Effector CD8-positive, alpha-beta T cell (primary cell): Measurements from ENCODE around the gene SLFN12.
"Not testable (repeated sequence)": the region's sequence is repeated elsewhere in the genome, so short reads cannot be mapped to it uniquely, and the experiment has no call there.

Experiments used
- DNase-seq: peaks from one replicate; lab custom pipeline; 2025; lab: John Stamatoyannopoulos, UW
- total RNA-seq, 4 experiments: gene quantifications; one replicate each; lab custom pipeline; 2026; lab: John Stamatoyannopoulos, UW

The SLFN12 gene
- total RNA-seq = 11.5 to 28.6 (median 13.5) reads per million in 4 experiments

- peak; percentile 41 for DNase-seq
Measured at GRCh38 chr17:35432176-35433074, at the start of gene SLFN12. TSS of gene SLFN12 (minus strand) at chr17:35432500. CDS start at chr17:35423028, 9,472 bp downstream.

- DNase-seq = no peak
Measured at GRCh38 chr17:35479271-35479670, 47.0 kb upstream of the SLFN12 start.

- DNase-seq = no peak
Measured at GRCh38 chr17:35477248-35477647, 44.9 kb upstream of the SLFN12 start.

GRCh38 chr17:35476283-35476820, 44.1 kb upstream of the SLFN12 start:
- no peak for DNase-seq

- DNase-seq = no peak
Measured at GRCh38 chr17:35468475-35468874, 36.2 kb upstream of the SLFN12 start.

- DNase-seq = no peak
Measured at GRCh38 chr17:35467824-35468223, 35.5 kb upstream of the SLFN12 start.

GRCh38 chr17:35460354-35460851, 28.1 kb upstream of the SLFN12 start:
- DNase-seq = peak; percentile 22

GRCh38 chr17:35454035-35454434, 21.7 kb upstream of the SLFN12 start:
- DNase-seq = not testable (repeated sequence)

- DNase-seq = no peak
Measured at GRCh38 chr17:35453171-35453570, 20.9 kb upstream of the SLFN12 start.

GRCh38 chr17:35449371-35449931, 17.2 kb upstream of the SLFN12 start:
- no peak for DNase-seq

- no peak for DNase-seq
Measured at GRCh38 chr17:35448899-35449227, 16.6 kb upstream of the SLFN12 start.

- DNase-seq = peak; percentile 67
Measured at GRCh38 chr17:35448214-35448898, 16.1 kb upstream of the SLFN12 start, which contains the start of gene SLFN13. TSS of gene SLFN13 (minus strand) at chr17:35448766. CDS start at chr17:35445680, 3,086 bp downstream.

- no peak for DNase-seq
Measured at GRCh38 chr17:35447499-35447898, 15.2 kb upstream of the SLFN12 start.

- DNase-seq = no peak
Measured at GRCh38 chr17:35438433-35438832, 6.1 kb upstream of the SLFN12 start.

GRCh38 chr17:35433075-35433894, 985 bp upstream of the SLFN12 start:
- DNase-seq = peak; percentile 4

- DNase-seq = no peak
Measured at GRCh38 chr17:35429702-35430101, 2.6 kb downstream of the SLFN12 start.

- no peak for DNase-seq
Measured at GRCh38 chr17:35428229-35428628, 4.1 kb downstream of the SLFN12 start.

- DNase-seq = no peak
Measured at GRCh38 chr17:35423761-35424160, 8.5 kb downstream of the SLFN12 start.

- DNase-seq = not testable (repeated sequence)
Measured at GRCh38 chr17:35421069-35421468, 11.2 kb downstream of the SLFN12 start.

- DNase-seq = no peak
Measured at GRCh38 chr17:35416659-35417058, 15.6 kb downstream of the SLFN12 start.

- not testable (repeated sequence) for DNase-seq
Measured at GRCh38 chr17:35414707-35415106, 17.6 kb downstream of the SLFN12 start.
